T-cell (primary cell): ENCODE results near the gene VAT1L. TPM values are rescaled to one million over a fixed set of nuclear protein-coding genes. Genes with fewer than 3 reads are reported as not detected.

Experiments used
- ATAC-seq, 4 experiments: fragments of 200-7000 bp in 3 of 4; fragments of 150-1000 bp in 1 of 4; cut with Tn5 transposase; replicated peaks in 1 of 4; 1 replicate in 3 of 4; 2 replicates in 1 of 4; pipeline ENCODE4 v1.10.0; 2021; ENCODE audit warnings: moderate library complexity in 3 of 4, mild to moderate bottlenecking in 2 of 4, moderate number of reproducible peaks in 1 of 4
- CTCF ChIA-PET, 2 donors: fragments of 300-600 bp; sonication (Branson Sonifier 250); formaldehyde crosslinking; loops; one replicate each; lab custom pipeline; 2022; ENCODE audit warnings: antibody characterized with exemption in 2 of 2; lab: Charles Lee
- POLR2A ChIA-PET, 2 donors: fragments of 300-600 bp; sonication (Branson Sonifier 250); formaldehyde crosslinking; loops; one replicate each; lab custom pipeline; 2022; ENCODE audit warnings: antibody characterized with exemption in 2 of 2; lab: Charles Lee
- DNase-seq, 35 experiments: peaks; one replicate each; pipeline versions ENCODE4 v3.0.0 to v3.0.0-alpha.2; 2013 to 2023
- H3K27ac ChIP-seq: one replicate; pipeline ENCODE4 v1.5.1; 2013; ENCODE audit warnings: low read length
- H3K27me3 ChIP-seq, 2 experiments: replicated peaks in 1 of 2; 1 replicate in 1 of 2; 2 replicates in 1 of 2; pipeline versions ENCODE4 v1.6.1 to v1.7.0; 2013; ENCODE audit warnings: low read length in 1 of 2, mixed read lengths in 1 of 2; ENCODE audit not compliant: control insufficient read depth in 2 of 2, insufficient read depth in 2 of 2; ENCODE audit errors: extremely low read depth in 1 of 2
- H3K36me3 ChIP-seq, 2 donors: 1 replicate in 1 of 2; 2 replicates in 1 of 2; pipeline versions ENCODE4 v1.6.1 to v1.7.0; 2013; ENCODE audit warnings: low read length in 1 of 2; ENCODE audit not compliant: control insufficient read depth in 2 of 2, insufficient read depth in 1 of 2; ENCODE audit errors: extremely low read depth in 1 of 2
- H3K4me1 ChIP-seq, 2 experiments: 1 replicate in 1 of 2; 2 replicates in 1 of 2; pipeline versions ENCODE4 v1.6.1 to v1.7.0; 2013; ENCODE audit warnings: low read length in 2 of 2, mixed read lengths in 1 of 2; ENCODE audit not compliant: insufficient read depth in 2 of 2, control insufficient read depth in 1 of 2; ENCODE audit errors: extremely low read depth in 1 of 2
- H3K4me3 ChIP-seq, 2 donors: 1 replicate in 1 of 2; 2 replicates in 1 of 2; pipeline versions ENCODE4 v1.5.1 to v1.7.0; 2013; ENCODE audit warnings: mild to moderate bottlenecking in 2 of 2, low read length in 1 of 2, moderate library complexity in 1 of 2; ENCODE audit not compliant: control insufficient read depth in 1 of 2; ENCODE audit errors: extremely low read depth in 1 of 2
- H3K9me3 ChIP-seq: 2 replicates; pipeline ENCODE4 v1.7.0; 2013
- H3K27ac Mint-ChIP-seq, 2 donors: one replicate each; pipeline ENCODE4 v1.8.0; 2020 to 2021; ENCODE audit warnings: mild to moderate bottlenecking in 2 of 2, mixed read lengths in 2 of 2
- H3K27me3 Mint-ChIP-seq, 2 donors: one replicate each; pipeline ENCODE4 v1.8.0; 2021 to 2022; ENCODE audit warnings: mixed read lengths in 2 of 2
- H3K36me3 Mint-ChIP-seq: one replicate; pipeline ENCODE4 v1.8.0; 2021; ENCODE audit warnings: mixed read lengths
- H3K4me1 Mint-ChIP-seq, 3 donors: one replicate each; pipeline ENCODE4 v1.8.0; 2020 to 2022; ENCODE audit warnings: mixed read lengths in 3 of 3, mild to moderate bottlenecking in 1 of 3
- H3K4me3 Mint-ChIP-seq, 3 donors: one replicate each; pipeline ENCODE4 v1.8.0; 2020 to 2022; ENCODE audit warnings: mild to moderate bottlenecking in 3 of 3, mixed read lengths in 3 of 3, moderate library complexity in 3 of 3
- H3K9me3 Mint-ChIP-seq, 3 donors: one replicate each; pipeline ENCODE4 v1.8.0; 2020 to 2022; ENCODE audit warnings: mixed read lengths in 3 of 3
- WGBS: methylation state at CpG from one replicate; pipeline ENCODE4 v1.1.5; 2013; ENCODE audit warnings: missing lambda C conversion rate; ENCODE audit not compliant: insufficient coverage; 5-methylcytosine and 5-hydroxymethylcytosine counted together
- total RNA-seq, 35 experiments: library from RNA in 6 of 35; stranded (reverse) in 6 of 35; fragments of 120-200 nt in 1 of 35; gene quantifications; one replicate each; pipeline versions ENCODE4 v1.2.1 to v1.2.4 and lab custom pipeline; 2013 to 2026

VAT1L gene
- total RNA-seq, 5 donors from 2014 or later (not counting 1 experiment from before 2014, with no cell fraction given): 0.10 to 0.12 TPM; not detected in 3

DNA sequence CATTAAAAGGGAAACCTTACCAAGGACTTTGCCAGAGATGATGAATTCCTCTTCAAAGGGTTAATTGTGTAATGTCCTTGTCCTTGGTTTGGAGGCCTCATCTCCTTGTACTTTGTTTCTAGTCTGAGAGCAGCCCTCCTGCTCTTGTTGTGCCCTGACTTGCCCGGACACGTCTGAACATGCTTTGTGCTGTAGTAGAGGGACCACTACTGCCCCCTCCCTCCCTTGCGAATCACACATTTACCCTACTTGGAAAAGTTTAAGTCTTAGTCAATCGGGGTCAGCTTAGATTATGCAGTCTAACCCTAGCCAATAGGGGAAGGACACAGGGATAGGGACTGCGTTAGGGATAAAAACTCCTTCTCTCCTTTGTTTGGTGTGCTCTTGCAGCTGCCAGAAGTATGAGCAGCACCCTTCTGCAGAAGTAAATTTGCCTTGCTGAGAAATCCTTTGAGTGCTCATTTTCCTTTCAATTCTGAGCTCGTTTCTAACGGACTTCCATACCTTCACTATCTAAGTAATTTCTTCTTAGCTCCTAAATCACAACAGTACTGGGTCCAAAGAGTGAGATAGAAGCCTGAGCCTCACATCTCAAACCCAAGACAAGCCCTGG lies 207.6 kb downstream of the VAT1L start:
- POLR2A ChIA-PET: no interaction called here
- no peaks in the 10 kb centered on the region for H3K4me1 ChIP-seq
- H3K27me3 ChIP-seq: peaks cover 0 to 2% of the 10 kb centered on the region in 2 experiments
- Mint-ChIP-seq H3K27me3 (peaks cover 15 to 20% of the 10 kb centered on the region in 2 donors), H3K36me3 (no peaks in the 10 kb centered on the region), H3K4me1 (no peaks in the 10 kb centered on the region), H3K4me3 (no peak overlapping the region), H3K27ac (no peak overlapping the region), H3K9me3 (peaks cover 3 to 16% (median 5%) of the 10 kb centered on the region in 3 donors)
- no peak for ATAC-seq
- no peak for DNase-seq
- no peaks in the 10 kb centered on the region for H3K36me3 ChIP-seq
- no peaks in the 10 kb centered on the region for H3K9me3 ChIP-seq
- no peak overlapping the region for H3K27ac ChIP-seq
- H3K4me3 ChIP-seq: no peak overlapping the region
- 100% methylated on average over 1 of the region's 7 CpGs for WGBS
- CTCF ChIA-PET: interaction anchor here in 1 of 2 donors (0.5 kb wide), 1 partner anchor 8 kb away, joined by 3 read pairs; no protein-coding TSS in a partner anchor

GRCh38 chr16:77998350-77999023 lies 210.1 kb downstream of the VAT1L start:
- Mint-ChIP-seq H3K27me3 (peaks cover 12 to 27% of the 10 kb centered on the region in 2 donors), H3K9me3 (peaks cover 3 to 16% (median 5%) of the 10 kb centered on the region in 3 donors), H3K4me1 (peaks cover 0 to 4% (median 0%) of the 10 kb centered on the region in 3 donors), H3K4me3 (no peak overlapping the region), H3K36me3 (no peaks in the 10 kb centered on the region), H3K27ac (no peak overlapping the region)
- no peak for DNase-seq
- 100% methylated on average over 1 of the region's 10 CpGs for WGBS
- Histone ChIP-seq H3K9me3 (no peaks in the 10 kb centered on the region), H3K36me3 (no peaks in the 10 kb centered on the region), H3K27ac (no peak overlapping the region), H3K27me3 (peaks cover 0 to 5% of the 10 kb centered on the region in 2 experiments), H3K4me1 (no peaks in the 10 kb centered on the region), H3K4me3 (no peak overlapping the region)
- no peak for ATAC-seq
- ChIA-PET POLR2A (interaction anchor here in 1 of 2 donors (0.6 kb wide), 1 partner anchor 15 kb away, joined by 3 read pairs; no protein-coding TSS in a partner anchor), CTCF (no interaction called here)

DNA sequence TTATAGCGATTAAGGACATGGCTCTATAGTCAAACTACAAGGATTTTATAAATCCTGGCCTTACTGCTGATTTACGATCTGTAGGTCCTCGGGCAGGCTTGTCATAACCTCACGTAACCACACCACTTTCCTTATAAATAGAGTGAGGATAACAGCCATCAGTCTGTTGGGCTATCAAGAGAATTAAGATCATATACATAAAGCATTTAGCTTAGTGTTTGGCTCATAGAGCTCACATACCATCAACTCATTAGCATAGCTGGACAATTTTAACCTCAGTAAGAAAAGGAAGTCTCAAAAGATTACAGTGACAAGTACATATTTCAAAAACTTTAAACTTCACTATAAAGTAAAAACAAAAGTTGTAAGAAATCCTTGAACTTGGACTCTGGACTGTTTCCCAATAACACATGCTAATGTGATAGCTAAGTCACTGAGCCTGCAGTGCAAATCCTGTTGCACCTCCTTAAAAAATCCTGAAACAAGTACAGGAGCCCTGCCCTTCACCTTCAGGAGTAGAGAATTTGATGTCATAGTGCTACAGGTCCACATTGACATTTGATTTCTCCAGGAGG lies 213.2 kb downstream of the VAT1L start:
- ChIA-PET CTCF (interaction anchor here in 1 of 2 donors (0.5 kb wide), 1 partner anchor 127 kb away, joined by 3 read pairs; no protein-coding TSS in a partner anchor), POLR2A (no interaction called here)
- Histone ChIP-seq H3K9me3 (no peaks in the 10 kb centered on the region), H3K27me3 (peaks cover 0 to 4% of the 10 kb centered on the region in 2 experiments), H3K4me3 (no peak overlapping the region), H3K4me1 (no peaks in the 10 kb centered on the region), H3K36me3 (no peaks in the 10 kb centered on the region), H3K27ac (no peak overlapping the region)
- DNase-seq: no peak
- H3K27ac Mint-ChIP-seq: no peak overlapping the region
- peaks cover 0 to 4% (median 3%) of the 10 kb centered on the region in 3 donors for H3K9me3 Mint-ChIP-seq
- H3K27me3 Mint-ChIP-seq: peaks cover 9 to 23% of the 10 kb centered on the region in 2 donors
- WGBS: no CpG with 5 or more reads among the region's 4 CpGs
- H3K4me1 Mint-ChIP-seq: peaks cover 0 to 4% (median 0%) of the 10 kb centered on the region in 3 donors
- H3K4me3 Mint-ChIP-seq: no peak overlapping the region
- no peaks in the 10 kb centered on the region for H3K36me3 Mint-ChIP-seq
- ATAC-seq: no peak

DNA sequence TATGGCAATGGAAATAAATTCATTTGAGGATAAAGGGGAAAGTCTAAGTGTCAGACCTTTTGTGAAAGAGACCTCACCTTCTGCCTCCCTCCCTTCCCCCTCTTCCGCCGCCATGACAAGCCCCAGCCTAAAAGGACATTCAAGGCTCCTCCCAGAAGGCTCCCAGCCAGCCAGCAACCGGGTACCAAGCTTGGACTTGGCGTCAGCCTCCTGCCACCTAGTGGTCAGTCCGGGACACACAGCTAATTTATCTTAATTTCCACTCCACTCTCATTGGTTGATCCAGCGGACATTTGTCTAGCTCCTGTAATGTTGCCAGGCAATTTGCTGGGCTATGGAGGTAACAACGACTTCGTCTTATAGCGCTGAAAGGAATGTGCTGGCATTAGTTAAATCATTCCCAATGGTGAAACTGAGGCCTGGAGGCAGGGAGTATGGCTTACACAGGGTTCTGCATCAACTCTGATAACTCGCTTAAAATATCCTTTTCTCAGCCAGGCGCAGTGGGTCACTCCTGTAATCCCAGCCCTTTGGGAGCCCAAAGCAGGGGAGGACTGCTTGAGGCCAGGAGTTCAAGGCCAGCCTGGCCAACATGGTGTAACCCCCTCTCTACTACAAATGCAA lies 214.7 kb downstream of the VAT1L start:
- peaks cover 0 to 4% (median 0%) of the 10 kb centered on the region in 3 donors for H3K4me1 Mint-ChIP-seq
- DNase-seq (peak; percentile 5 to 69 (median 35)), ATAC-seq (peak; percentile 63 to 79 (median 68))
- Histone ChIP-seq H3K27ac (no peak overlapping the region), H3K27me3 (peaks cover 0 to 9% of the 10 kb centered on the region in 2 experiments), H3K36me3 (no peaks in the 10 kb centered on the region), H3K4me1 (no peaks in the 10 kb centered on the region), H3K4me3 (no peak overlapping the region), H3K9me3 (no peaks in the 10 kb centered on the region)
- H3K27ac Mint-ChIP-seq: no peak overlapping the region
- POLR2A ChIA-PET: no interaction called here
- H3K27me3 Mint-ChIP-seq: peaks cover 9 to 23% of the 10 kb centered on the region in 2 donors
- 63% methylated on average over 3 of the region's 11 CpGs for WGBS
- H3K9me3 Mint-ChIP-seq: no peaks in the 10 kb centered on the region
- H3K36me3 Mint-ChIP-seq: no peaks in the 10 kb centered on the region
- CTCF ChIA-PET: interaction anchor here (0.6 to 1.1 kb wide), 9 partner anchors 7 to 1327 kb away, joined by 3 to 7 read pairs (median 3); no protein-coding TSS in a partner anchor
- no peak overlapping the region for H3K4me3 Mint-ChIP-seq

GRCh38 chr16:78004517-78004916 lies 216.2 kb downstream of the VAT1L start:
- Histone ChIP-seq H3K9me3 (no peaks in the 10 kb centered on the region), H3K27me3 (peaks cover 0 to 13% of the 10 kb centered on the region in 2 experiments), H3K27ac (no peak overlapping the region), H3K4me1 (no peaks in the 10 kb centered on the region), H3K4me3 (no peak overlapping the region), H3K36me3 (no peaks in the 10 kb centered on the region)
- ChIA-PET CTCF (no interaction called here), POLR2A (no interaction called here)
- Mint-ChIP-seq H3K27me3 (peaks cover 2 to 15% of the 10 kb centered on the region in 2 donors), H3K4me3 (no peak overlapping the region), H3K9me3 (no peaks in the 10 kb centered on the region), H3K4me1 (peaks cover 0 to 4% (median 0%) of the 10 kb centered on the region in 3 donors), H3K27ac (no peak overlapping the region), H3K36me3 (no peaks in the 10 kb centered on the region)
- WGBS: no CpG with 5 or more reads among the region's 4 CpGs
- DNase-seq (no peak), ATAC-seq (no peak)

GRCh38 chr16:78005881-78006280 lies 217.5 kb downstream of the VAT1L start:
- peaks cover 0 to 11% of the 10 kb centered on the region in 2 donors for H3K27me3 Mint-ChIP-seq
- ATAC-seq (no peak), DNase-seq (no peak)
- Histone ChIP-seq H3K27ac (no peak overlapping the region), H3K36me3 (no peaks in the 10 kb centered on the region), H3K9me3 (no peaks in the 10 kb centered on the region), H3K27me3 (peaks cover 0 to 13% of the 10 kb centered on the region in 2 experiments), H3K4me1 (no peaks in the 10 kb centered on the region), H3K4me3 (no peak overlapping the region)
- no peak overlapping the region for H3K4me3 Mint-ChIP-seq
- no peaks in the 10 kb centered on the region for H3K36me3 Mint-ChIP-seq
- H3K9me3 Mint-ChIP-seq: no peaks in the 10 kb centered on the region
- no peak overlapping the region for H3K27ac Mint-ChIP-seq
- H3K4me1 Mint-ChIP-seq: peaks cover 0 to 4% (median 0%) of the 10 kb centered on the region in 3 donors
- ChIA-PET POLR2A (no interaction called here), CTCF (no interaction called here)
- 83% methylated on average over 3 of the region's 5 CpGs for WGBS
